Stimulated activated naive CD4-positive, alpha-beta T cell treated with Interleukin-2 at 50 U/mL for 16 hours (primary cell): Measurements from ENCODE around the gene RIBC2.

Experiments used
- DNase-seq: peaks from one replicate; lab custom pipeline; 2025; lab: John Stamatoyannopoulos, UW

Gene RIBC2

DNA sequence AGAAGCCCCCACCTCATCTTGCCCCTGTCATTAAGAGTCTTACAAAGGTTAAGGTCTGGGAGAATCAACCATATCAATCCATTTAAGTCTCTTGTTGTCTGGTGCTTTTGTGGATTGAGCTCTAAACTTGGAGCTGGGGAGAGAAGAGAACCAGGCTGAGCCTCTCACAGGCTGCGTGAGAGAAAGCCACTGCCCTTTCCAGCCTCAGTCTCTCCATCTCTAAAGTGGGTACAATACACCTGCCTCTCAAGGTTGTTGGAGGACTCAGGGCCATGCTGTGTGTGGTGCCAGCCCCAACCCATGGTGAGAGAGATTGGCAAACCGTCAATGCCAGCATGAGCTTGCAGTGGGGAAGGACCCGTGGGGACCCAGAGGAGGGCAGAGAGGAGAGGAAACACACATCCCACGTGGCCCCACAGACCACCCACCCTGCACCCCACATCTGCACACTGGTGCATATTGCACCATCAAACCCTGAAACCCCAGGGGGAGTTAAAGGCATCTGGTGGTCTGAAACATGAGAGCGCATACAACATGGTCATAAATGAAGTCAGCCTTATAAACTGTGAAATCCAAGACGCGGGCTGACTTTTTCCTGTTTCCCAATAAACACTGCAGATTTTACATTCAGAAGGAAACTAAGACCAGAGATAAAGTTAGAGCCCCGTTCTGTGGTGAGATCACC lies 61.7 kb downstream of the RIBC2 start:
- DNase-seq, result no peak

DNA sequence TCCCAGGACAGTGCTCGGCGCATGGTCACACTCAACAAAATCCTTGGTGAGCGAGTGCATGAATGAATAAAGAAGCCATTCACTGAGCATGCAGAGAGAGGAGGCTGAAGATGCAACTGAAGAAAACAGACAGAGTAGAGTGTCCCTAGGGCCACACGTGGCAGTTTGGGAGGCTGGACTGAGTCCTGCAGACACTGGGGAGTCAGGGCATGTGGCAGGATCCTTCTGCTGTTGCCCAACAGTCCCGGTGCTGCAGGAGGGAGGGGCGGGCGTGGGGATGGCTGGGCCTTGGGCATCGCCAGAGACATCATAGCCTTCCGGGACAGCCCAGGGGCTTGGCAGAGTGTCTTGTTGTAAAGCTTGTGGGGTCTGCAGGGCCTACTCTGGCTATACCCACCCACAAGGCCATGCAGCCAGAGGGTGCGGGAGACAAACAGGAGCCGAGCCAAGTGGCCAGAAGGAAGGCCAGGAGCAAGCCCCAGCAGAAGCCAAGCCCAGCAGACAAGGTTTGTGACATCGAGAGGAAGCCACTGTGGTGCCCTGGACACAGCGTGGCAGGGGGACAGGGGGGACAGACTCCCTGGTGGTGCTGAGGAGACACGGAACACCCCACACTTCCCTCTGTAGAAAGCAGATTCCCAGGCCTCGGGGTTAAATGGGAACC lies 62.5 kb downstream of the RIBC2 start:
- no peak for DNase-seq

DNA sequence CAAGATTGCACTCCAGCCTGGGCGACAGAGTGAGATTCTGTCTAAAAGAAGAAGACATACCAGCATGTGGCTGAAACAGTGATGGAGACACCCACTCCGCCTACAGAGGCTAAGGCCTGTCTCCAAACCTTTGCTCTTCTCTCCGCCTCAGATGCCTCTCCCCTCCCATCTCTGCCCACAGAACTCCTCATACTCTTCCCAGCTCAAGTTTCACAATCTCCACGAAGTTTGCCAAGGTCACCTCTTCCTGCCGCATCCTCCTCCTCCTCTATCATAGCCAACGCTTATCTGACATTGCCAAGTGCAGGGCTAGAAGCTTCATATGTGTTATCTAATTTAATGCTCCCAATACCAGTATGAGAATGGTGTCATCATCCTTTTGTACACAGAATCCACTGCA lies 63.3 kb downstream of the RIBC2 start:
- no peak for DNase-seq

DNA sequence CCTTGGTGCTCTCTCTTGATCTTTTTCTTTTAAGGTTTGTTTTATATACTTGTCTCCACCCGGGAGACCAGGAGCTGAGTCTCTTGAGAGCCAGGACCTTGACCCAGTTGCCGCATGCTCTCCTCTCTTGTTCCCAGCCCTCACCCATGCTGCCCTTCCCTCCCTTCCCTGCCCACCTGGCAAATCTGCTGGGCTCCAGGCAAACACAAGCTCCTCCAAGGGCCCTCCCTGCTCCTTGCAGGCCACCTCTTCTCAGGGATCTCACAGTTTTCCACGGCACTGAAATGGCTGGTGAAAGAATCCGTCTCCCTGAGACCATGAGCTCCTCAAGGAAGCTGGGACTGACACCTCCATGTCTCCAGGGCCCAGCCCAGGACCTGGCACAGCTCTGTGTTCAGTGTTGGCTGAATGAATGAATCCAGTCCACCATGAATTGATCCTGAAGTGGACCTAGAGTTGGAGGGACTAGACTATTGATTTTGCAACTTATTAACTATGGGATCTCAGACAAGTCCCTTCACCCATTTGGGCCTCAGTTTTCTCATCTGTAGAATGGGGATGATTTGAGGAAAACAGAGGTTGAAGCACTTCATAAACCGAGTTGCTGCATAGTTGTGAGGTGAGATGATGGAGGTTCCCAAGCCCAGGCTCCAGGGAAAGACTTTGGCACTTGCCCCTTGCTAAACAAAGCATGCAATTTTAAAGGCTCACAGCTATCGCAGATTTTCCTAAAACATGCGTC lies 64.0 kb downstream of the RIBC2 start:
- DNase-seq, result no peak

DNA sequence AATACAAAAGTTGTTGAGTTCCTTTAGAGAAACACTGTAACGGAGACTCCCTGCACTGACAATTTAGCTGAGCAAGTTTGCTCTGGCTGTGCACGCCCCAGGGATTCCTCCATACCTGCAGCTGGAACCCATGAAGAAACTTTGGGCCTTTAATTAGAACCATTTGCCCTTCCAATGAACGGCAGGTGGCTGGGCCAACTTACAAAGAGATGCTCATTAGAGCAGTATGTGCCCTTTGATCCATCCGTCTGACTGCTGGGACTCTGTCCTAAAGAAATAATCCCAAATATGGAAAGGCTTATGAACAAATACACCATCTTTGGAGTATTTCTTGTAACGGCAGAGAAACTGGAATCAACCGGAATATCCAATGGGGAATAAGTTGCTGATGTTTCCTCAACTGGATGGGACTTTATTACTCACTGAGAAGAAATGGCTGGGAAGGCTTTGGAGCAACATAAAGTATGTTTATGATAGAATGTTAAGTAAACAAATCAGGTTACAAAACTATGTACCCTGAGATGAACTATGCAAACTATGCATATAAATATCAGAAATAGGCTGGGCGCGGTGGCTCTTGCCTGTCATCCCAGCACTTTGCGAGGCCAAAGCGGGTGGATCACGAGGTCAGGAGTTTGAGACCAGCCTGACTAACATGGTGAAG lies 64.7 kb downstream of the RIBC2 start:
- DNase-seq, result no peak

DNA sequence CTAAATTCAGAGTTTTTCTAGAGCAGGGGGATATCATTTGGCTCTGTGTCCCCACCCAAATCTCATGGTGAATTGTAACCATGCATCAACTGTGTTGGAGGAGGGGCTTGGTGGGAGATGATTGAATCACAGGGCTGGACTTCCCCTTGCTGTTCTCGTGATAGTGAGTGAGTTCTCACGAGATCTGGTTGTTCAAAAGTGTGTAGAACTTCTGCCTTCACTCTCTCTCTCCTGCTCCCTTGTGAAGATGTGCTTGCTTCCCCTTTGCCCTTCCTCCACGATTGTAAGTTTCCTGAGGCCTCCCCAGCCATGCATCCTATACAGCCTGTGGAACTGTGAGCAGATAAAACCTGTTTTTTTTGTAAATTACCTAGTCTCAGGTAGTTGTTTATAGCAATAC lies 67.2 kb downstream of the RIBC2 start:
- no peak for DNase-seq

DNA sequence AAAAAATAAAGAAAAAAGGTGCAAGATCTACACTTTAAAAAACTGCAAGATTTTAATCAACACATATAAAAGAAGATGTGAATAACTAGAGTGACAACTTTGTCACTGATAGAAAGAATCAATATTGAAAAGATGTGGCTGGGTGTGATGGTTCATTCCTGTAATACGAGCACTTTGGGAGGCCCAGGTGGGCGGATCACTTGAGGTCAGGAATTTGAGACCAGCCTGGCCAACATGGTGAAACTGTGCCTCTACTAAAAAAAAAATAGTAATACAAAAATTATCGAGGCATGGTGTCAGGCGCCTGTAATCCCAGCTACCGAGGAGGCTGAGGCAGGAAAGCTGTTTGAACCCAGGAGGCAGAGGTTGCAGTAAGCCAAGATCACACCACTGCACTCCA lies 68.2 kb downstream of the RIBC2 start:
- DNase-seq, result no peak
